H1 (cell line): Measurements from ENCODE around the gene NUP50. TPM values are rescaled to one million over a fixed set of nuclear protein-coding genes. Genes with fewer than 3 reads are reported as not detected.

Source experiments
- BRCA1 ChIP-seq: IDR thresholded peaks from 2 replicates; pipeline ENCODE4 v1.6.1; 2012; ENCODE audit warnings: low read depth, low read length, improper control_type of control experiment
- POLR2AphosphoS5 ChIP-seq: IDR thresholded peaks from 2 replicates; pipeline ENCODE4 v1.6.1; 2011; ENCODE audit warnings: low read depth, low read length
- POU5F1 ChIP-seq: IDR thresholded peaks from 2 replicates; pipeline ENCODE4 v1.6.1; 2011; ENCODE audit warnings: low read depth, mild to moderate bottlenecking, low read length, moderate library complexity
- RBBP5 ChIP-seq: IDR thresholded peaks from 2 replicates; pipeline ENCODE4 v1.7.1; 2012; ENCODE audit warnings: low read depth, mild to moderate bottlenecking, inconsistent platforms, low read length, moderate library complexity, borderline replicate concordance
- SP4 ChIP-seq: IDR thresholded peaks from 2 replicates; pipeline ENCODE4 v1.6.1; 2012; ENCODE audit warnings: low read length, inconsistent platforms
- polyA plus RNA-seq, 7 experiments: library from polyadenylated mRNA; depleted of rRNA in 3 of 7; stranded (reverse) in 5 of 7; unstranded in 2 of 7; fragments of >200 nt in 5 of 7; fragments of 200-250 nt in 2 of 7; gene quantifications; 1 replicate in 5 of 7; 2 replicates in 1 of 7; 4 replicates in 1 of 7; pipeline versions ENCODE4 v1.2.1 to v1.2.3, GENCODE V29; 2011 to 2013; ENCODE audit warnings: missing spikeins in 2 of 7, mixed read lengths in 2 of 7
- total RNA-seq: library from RNA; stranded (reverse); fragmentation: NEBNext Ultra II Directional; extraction: Animal tissue kit (Norgen Biotek cat#: 25700); gene quantifications from 2 replicates; pipeline ENCODE4 v1.2.1, GENCODE V29; 2021

NUP50 gene
- total and polyA plus RNA-seq, 2 of the 8 experiments (the other 6 are each of a cell fraction or from before 2014, with no cell fraction given), result 20.0 to 112 TPM

DNA sequence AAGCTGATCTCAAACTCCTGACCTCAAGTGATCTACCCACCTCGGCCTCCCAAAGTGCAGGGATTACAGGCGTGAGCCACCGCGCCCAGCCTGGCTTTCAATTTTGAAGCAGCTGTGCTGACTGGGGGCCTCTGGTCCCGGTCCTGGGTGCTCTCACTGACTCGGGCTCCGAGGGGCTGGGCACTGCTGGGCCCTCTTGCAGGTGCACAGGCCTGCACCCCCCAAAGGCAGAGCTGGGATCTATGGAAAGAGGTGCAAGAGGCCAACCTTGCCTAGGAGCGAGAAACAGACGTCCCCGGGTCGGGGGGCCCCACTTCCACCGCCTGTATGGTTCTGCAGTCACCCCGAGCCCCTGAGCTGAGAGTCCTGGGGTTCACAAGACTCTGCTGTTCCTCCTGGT is 43.8 kb downstream of the NUP50 start (continued):
- TF ChIP-seq POU5F1, result no peak
- no peak for TF ChIP-seq BRCA1
- no peak for TF ChIP-seq RBBP5
- TF ChIP-seq POLR2AphosphoS5, result no peak
- TF ChIP-seq SP4, result no peak
